Tibial artery (tissue), 4 donors: ENCODE results near the gene SSNA1.
A peak's percentile ranks its signal among the peaks of the same experiment; 100 is the strongest.

Experiments
- DNase-seq, 2 donors: peaks; one replicate each; pipeline ENCODE4 v3.0.0-alpha.2; 2019
- H3K27ac ChIP-seq, 2 donors: fragments of 200-600 bp; sonication (generic) in 1 of 2; 1 replicate in 1 of 2; 2 replicates in 1 of 2; pipeline ENCODE4 v1.5.1; 2018 to 2019; ENCODE audit warnings: mild to moderate bottlenecking in 1 of 2
- H3K27me3 ChIP-seq, 2 donors: fragments of 200-600 bp; sonication (generic) in 1 of 2; one replicate each; pipeline versions ENCODE4 v1.5.1 to v1.6.0; 2016 to 2019
- H3K36me3 ChIP-seq, 3 donors: fragments of 200-600 bp; sonication (generic) in 2 of 3; one replicate each; pipeline ENCODE4 v1.5.1; 2016 to 2019; ENCODE audit warnings: mild to moderate bottlenecking in 2 of 3
- H3K4me1 ChIP-seq, 4 donors: fragments of 200-600 bp; sonication (generic) in 2 of 4; 1 replicate in 3 of 4; 2 replicates in 1 of 4; pipeline ENCODE4 v1.5.1; 2016 to 2019
- H3K4me3 ChIP-seq, 2 donors: fragments of 200-600 bp; sonication (generic) in 1 of 2; 1 replicate in 1 of 2; 2 replicates in 1 of 2; pipeline ENCODE4 v1.5.1; 2018 to 2019; ENCODE audit warnings: mild to moderate bottlenecking in 2 of 2
- H3K9me3 ChIP-seq, 3 donors: fragments of 200-600 bp; sonication (generic) in 1 of 3; one replicate each; pipeline ENCODE4 v1.5.1; 2016 to 2019
- CTCF ChIP-seq, 2 experiments: fragments of 200-600 bp in 1 of 2; fragments of 450-650 bp in 1 of 2; IDR thresholded peaks; one replicate each; pipeline ENCODE4 v1.5.1; 2017 to 2019; ENCODE audit warnings: antibody characterized with exemption in 2 of 2, mild to moderate bottlenecking in 1 of 2, moderate library complexity in 1 of 2
- intact Hi-C: fragments of 100-400 bp; cut with DNase I; formaldehyde crosslinking; loops from one replicate; pipeline ENCODE4 v1.15.0; 2023; ENCODE audit warnings: low total_unique reads

The SSNA1 gene

GRCh38 chr9:137218754-137219271, 30.3 kb downstream of the SSNA1 start:
- Histone ChIP-seq H3K27me3 (peaks cover 0 to 8% of the 10 kb centered on the region in 2 donors), H3K4me1 (peaks cover 0 to 42% (median 27%) of the 10 kb centered on the region in 4 donors), H3K4me3 (no peak overlapping the region), H3K36me3 (peaks cover 0 to 24% (median 0%) of the 10 kb centered on the region in 3 donors), H3K27ac (no peak overlapping the region), H3K9me3 (no peaks in the 10 kb centered on the region)
- DNase-seq, result no peak
- intact Hi-C loops, result no loop called here
- no peak for TF ChIP-seq CTCF (IDR thresholded peaks at IDR 0.05)

- intact Hi-C loops, result loop anchor here (5.0 kb wide), 1 partner anchor 33 kb away; the partner anchor contains the start of genes ANAPC2 and SSNA1
- no peak overlapping the region for H3K27ac ChIP-seq
- no peak for DNase-seq
- TF ChIP-seq CTCF (IDR thresholded peaks at IDR 0.05), result no peak
- peaks cover 0 to 18% (median 0%) of the 10 kb centered on the region in 3 donors for H3K36me3 ChIP-seq
- H3K4me3 ChIP-seq, result no peak overlapping the region
- no peaks in the 10 kb centered on the region for H3K9me3 ChIP-seq
- peaks cover 0 to 52% (median 32%) of the 10 kb centered on the region in 4 donors for H3K4me1 ChIP-seq
- peaks cover 0 to 8% of the 10 kb centered on the region in 2 donors for H3K27me3 ChIP-seq
These were observed 31.4 kb downstream of the SSNA1 start for GRCh38 chr9:137219757-137220316.

GRCh38 chr9:137220317-137221094, 32.0 kb downstream of the SSNA1 start:
- DNase-seq, result no peak
- H3K27ac ChIP-seq, result no peak overlapping the region
- H3K4me3 ChIP-seq, result no peak overlapping the region
- peaks cover 0 to 8% of the 10 kb centered on the region in 2 donors for H3K27me3 ChIP-seq
- TF ChIP-seq CTCF (IDR thresholded peaks at IDR 0.05), result no peak
- intact Hi-C loops, result loop anchor here (5.0 kb wide), 1 partner anchor 33 kb away; the partner anchor contains the start of genes ANAPC2 and SSNA1
- H3K36me3 ChIP-seq, result peaks cover 0 to 11% (median 0%) of the 10 kb centered on the region in 3 donors
- H3K9me3 ChIP-seq, result no peaks in the 10 kb centered on the region
- peaks cover 0 to 56% (median 32%) of the 10 kb centered on the region in 4 donors for H3K4me1 ChIP-seq

- H3K9me3 ChIP-seq, result no peaks in the 10 kb centered on the region
- H3K4me1 ChIP-seq, result peaks cover 0 to 56% (median 32%) of the 10 kb centered on the region in 4 donors
- intact Hi-C loops, result loop anchor here (5.0 kb wide), 1 partner anchor 34 kb away; the partner anchor contains the start of genes ANAPC2 and SSNA1
- no peak overlapping the region for H3K27ac ChIP-seq
- H3K36me3 ChIP-seq, result peaks cover 0 to 5% (median 0%) of the 10 kb centered on the region in 3 donors
- no peak for TF ChIP-seq CTCF (IDR thresholded peaks at IDR 0.05)
- H3K4me3 ChIP-seq, result peak overlapping the region in 1 of 2 donors; percentile 51
- peaks cover 0 to 8% of the 10 kb centered on the region in 2 donors for H3K27me3 ChIP-seq
- DNase-seq, result no peak
These were observed 32.6 kb downstream of the SSNA1 start for GRCh38 chr9:137221095-137221505.

- intact Hi-C loops, result loop anchor here (5.0 kb wide), 1 partner anchor 34 kb away; the partner anchor contains the start of genes ANAPC2 and SSNA1
- TF ChIP-seq CTCF (IDR thresholded peaks at IDR 0.05), result no peak
These were observed 33.1 kb downstream of the SSNA1 start for GRCh38 chr9:137221506-137222111.

More at GRCh38 chr9:137221506-137222111, 33.1 kb downstream of the SSNA1 start:
- DNase-seq, result no peak
- H3K27ac ChIP-seq, result no peak overlapping the region
- H3K27me3 ChIP-seq, result peaks cover 0 to 8% of the 10 kb centered on the region in 2 donors
- H3K4me1 ChIP-seq, result peaks cover 0 to 54% (median 32%) of the 10 kb centered on the region in 4 donors
- peak overlapping the region; percentile 51 to 60 for H3K4me3 ChIP-seq
- no peaks in the 10 kb centered on the region for H3K36me3 ChIP-seq
- no peaks in the 10 kb centered on the region for H3K9me3 ChIP-seq
